ENCODE data around the gene UBTD1.

The UBTD1 gene

DNA sequence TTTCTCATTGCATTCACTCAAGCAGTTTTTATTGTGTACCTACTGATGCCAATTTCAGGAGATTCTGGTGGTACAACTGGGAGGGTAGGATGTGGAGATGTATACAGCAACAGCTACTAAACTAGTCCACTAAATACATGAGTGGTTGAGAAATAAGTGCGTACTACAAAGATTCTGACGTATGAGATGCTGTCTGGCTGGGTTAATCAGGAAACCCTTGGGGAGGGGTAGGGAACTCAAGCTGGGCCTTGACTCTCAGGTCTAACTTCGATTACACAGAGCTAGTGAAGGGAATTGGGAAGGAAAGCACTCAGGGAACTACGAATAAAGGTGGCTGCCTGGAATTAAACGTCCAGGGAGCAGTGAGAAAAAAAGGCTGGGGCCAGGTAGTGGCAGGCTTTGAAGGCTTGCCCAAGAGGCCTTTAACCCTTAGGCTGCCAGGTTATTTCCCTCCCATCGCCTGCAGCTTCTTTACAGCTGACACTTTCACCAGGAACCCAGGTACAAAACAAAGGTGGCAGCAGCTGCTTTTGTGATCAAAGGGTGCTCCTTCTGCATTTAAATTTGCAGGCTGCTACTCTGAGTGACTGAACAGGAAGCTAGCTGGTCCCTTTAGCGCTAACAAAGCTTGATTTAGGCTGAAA, 3.7 kb upstream of the UBTD1 start:
- Histone ChIP-seq H3K4me3 (ENCODE audit: low read depth, low read length) (no peak overlapping the region), H3K36me3 (replicated peaks) (no peaks in the 10 kb centered on the region), H3K27me3 (replicated peaks) (no peaks in the 10 kb centered on the region), H3K27ac (no peak overlapping the region)
- DNase-seq: peak; percentile 22
- TF ChIP-seq, protein P1, sequence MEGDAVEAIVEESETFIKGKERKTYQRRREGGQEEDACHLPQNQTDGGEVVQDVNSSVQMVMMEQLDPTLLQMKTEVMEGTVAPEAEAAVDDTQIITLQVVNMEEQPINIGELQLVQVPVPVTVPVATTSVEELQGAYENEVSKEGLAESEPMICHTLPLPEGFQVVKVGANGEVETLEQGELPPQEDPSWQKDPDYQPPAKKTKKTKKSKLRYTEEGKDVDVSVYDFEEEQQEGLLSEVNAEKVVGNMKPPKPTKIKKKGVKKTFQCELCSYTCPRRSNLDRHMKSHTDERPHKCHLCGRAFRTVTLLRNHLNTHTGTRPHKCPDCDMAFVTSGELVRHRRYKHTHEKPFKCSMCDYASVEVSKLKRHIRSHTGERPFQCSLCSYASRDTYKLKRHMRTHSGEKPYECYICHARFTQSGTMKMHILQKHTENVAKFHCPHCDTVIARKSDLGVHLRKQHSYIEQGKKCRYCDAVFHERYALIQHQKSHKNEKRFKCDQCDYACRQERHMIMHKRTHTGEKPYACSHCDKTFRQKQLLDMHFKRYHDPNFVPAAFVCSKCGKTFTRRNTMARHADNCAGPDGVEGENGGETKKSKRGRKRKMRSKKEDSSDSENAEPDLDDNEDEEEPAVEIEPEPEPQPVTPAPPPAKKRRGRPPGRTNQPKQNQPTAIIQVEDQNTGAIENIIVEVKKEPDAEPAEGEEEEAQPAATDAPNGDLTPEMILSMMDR (IDR thresholded peaks at IDR 0.05; ENCODE audit: low read depth, low read length, missing control alignments): no peak
- in situ Hi-C loops (cut with HindIII; ENCODE audit: low pct_ligation_motif_present, low sequenced_read_pairs): no loop called here

DNA sequence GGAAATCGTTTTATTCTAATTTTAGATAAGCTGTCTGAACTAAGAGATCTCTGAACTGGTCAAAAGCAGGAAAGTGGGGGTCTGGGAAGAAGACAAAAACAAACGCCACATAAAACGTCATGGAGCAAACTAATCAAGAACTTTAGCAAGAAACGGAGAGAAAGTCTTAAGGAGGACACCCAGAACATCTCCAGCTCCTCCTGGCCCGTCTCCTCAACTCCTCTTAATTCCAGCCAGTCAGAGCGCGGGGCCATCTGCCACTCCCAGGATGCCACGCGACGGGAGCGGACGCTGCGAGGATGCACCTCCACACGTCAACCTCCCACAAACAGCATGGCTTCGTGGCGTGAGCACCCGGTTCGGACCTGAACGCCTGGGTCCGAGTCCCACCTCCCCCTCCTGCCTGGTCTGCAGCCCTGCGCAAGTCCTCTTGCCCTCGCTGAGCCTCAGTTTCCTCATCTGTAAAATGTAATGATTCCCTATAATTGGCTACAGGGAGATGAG, 1.1 kb upstream of the UBTD1 start:
- H3K27me3 ChIP-seq (replicated peaks): no peaks in the 10 kb centered on the region
- H3K36me3 ChIP-seq (replicated peaks): no peaks in the 10 kb centered on the region
- in situ Hi-C loops (cut with HindIII; ENCODE audit: low pct_ligation_motif_present, low sequenced_read_pairs): no loop called here
- peak overlapping the region; percentile 77 for H3K27ac ChIP-seq
- peak overlapping the region; percentile 98 for H3K4me3 ChIP-seq (ENCODE audit: low read depth, low read length)
- DNase-seq: peak; percentile 85
- TF ChIP-seq, protein P1 (IDR thresholded peaks at IDR 0.05; ENCODE audit: low read depth, low read length, missing control alignments): no peak

DNA sequence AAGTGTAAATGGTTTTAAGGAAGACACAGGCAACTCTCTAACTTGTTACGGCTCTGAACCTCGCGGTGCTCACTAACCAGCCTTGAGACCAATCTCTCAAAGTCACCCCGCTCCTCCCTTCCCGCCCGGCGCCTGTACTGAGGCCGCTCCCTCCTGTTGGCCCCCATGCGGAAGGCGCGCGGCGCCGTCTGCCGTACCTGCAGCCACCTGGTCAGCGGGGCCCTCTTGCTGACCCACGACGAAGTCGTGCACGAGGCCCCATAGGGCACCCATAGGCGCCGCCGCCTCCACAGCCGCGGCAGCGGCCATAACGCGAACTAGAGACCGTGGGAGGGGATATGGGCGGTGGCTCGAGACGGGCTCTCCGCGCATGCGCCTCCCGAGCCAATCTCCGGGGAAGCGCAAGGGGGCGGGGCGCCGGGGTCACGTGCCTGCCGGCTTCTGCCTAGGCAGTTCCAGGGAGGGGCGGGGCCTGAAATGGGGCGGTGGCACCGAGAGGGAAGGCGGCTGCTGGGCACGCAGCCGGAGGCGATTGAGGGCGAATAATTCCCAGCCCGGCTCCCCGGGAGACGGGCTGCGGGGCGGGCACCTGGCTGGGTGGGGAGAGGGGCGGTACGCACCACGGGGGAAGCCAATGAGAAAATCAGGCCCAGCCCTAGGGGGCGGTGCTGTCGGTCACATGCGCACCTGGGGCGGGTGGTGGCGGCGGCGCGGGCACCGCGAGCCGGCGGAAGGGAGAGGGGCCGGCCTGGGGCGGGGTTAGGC, 466 bp upstream of the UBTD1 start, which contains the start of gene MMS19:
Gene MMS19 (minus strand): TSS at position 347 of the 765 bp plus-strand sequence. CDS start 38 bp downstream, at position 309.
- peak; percentile 98 for DNase-seq

DNA sequence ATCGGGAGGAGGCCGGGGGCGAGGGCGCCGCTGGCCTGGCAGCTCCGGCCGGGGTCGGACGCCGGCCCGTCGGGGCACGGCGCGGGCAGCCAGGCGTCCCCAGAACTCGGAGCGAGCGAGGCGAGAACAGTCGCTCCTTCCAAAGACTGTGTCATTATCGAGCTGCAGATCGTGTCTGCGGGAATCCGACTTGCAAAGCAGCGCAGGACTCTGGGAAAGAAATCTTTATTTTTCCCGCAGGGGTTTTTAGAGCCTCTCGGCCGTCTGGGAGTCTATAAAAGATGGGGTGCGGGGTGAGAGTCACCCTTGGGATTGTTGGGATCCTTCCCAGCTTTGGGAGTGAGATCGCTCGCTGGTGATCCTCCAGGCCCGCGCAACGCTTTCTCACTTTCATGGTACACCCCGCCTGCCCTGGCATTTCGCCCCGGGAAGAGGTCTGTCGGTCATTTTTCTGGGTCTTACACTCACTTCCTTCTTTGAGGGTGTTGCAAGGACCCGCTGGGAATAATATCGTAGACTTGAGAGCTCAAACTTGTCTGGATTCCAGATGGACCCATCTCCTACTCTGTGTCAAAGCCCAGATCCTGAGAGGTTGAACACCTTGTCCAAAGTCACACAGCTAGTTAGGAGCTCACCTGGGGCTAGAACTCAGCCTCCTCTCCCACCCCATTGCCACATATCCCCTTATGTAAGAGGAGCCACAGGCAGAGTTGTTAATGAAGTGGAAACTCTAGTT, 1.0 kb downstream of the UBTD1 start:
- H3K36me3 ChIP-seq (replicated peaks): no peaks in the 10 kb centered on the region
- H3K27ac ChIP-seq: peak overlapping the region; percentile 77
- TF ChIP-seq, protein P1 (IDR thresholded peaks at IDR 0.05; ENCODE audit: low read depth, low read length, missing control alignments): no peak
- H3K4me3 ChIP-seq (ENCODE audit: low read depth, low read length): peak overlapping the region; percentile 98
- peak; percentile 50 for DNase-seq
- in situ Hi-C loops (cut with HindIII; ENCODE audit: low pct_ligation_motif_present, low sequenced_read_pairs): no loop called here
- no peaks in the 10 kb centered on the region for H3K27me3 ChIP-seq (replicated peaks)

More for the DNA sequence above, 466 bp upstream of the UBTD1 start, which contains the start of gene MMS19:
- TF ChIP-seq, protein P1 (IDR thresholded peaks at IDR 0.05; ENCODE audit: low read depth, low read length, missing control alignments): no peak
- peak within 1 kb of the TSS; percentile 77 for H3K27ac ChIP-seq
- no peaks in the 10 kb centered on the region for H3K27me3 ChIP-seq (replicated peaks)
- no peaks in the 10 kb centered on the region for H3K36me3 ChIP-seq (replicated peaks)
- in situ Hi-C loops (cut with HindIII; ENCODE audit: low pct_ligation_motif_present, low sequenced_read_pairs): no loop called here
- H3K4me3 ChIP-seq (ENCODE audit: low read depth, low read length): peak within 1 kb of the TSS; percentile 98

DNA sequence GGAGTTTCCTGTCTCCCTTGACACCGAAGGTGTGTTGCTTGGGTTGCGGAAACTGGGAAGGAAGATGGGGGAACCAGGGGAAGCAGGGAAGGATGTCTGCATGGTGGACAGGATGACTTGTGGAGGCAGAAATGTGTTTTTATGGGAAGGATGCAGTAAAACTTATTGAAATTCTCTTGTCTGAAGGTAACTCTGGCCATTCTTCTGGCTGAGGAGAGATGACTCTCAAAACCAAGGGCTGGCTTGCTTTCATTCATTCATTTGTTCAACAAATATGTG, 1.5 kb downstream of the UBTD1 start:
- Histone ChIP-seq H3K27ac (no peak overlapping the region), H3K4me3 (ENCODE audit: low read depth, low read length) (peak overlapping the region; percentile 98), H3K36me3 (replicated peaks) (no peaks in the 10 kb centered on the region), H3K27me3 (replicated peaks) (no peaks in the 10 kb centered on the region)
- no peak for DNase-seq
- in situ Hi-C loops (cut with HindIII; ENCODE audit: low pct_ligation_motif_present, low sequenced_read_pairs): no loop called here
- TF ChIP-seq, protein P1 (IDR thresholded peaks at IDR 0.05; ENCODE audit: low read depth, low read length, missing control alignments): no peak

Measured in brain microvascular endothelial cell (primary cell).